GM20431 (cell line): ENCODE measurements around the gene SPATA24.
"Not testable (repeated sequence)": the region's sequence is repeated elsewhere in the genome, so short reads cannot be mapped to it uniquely, and the experiment has no call there.

Experiments used
- in situ Hi-C: fragments of 300-500 bp; cut with MseI, MboI; formaldehyde crosslinking; loops from one replicate; pipeline ENCODE4 v1.15.0; 2020; ENCODE audit warnings: low sequenced_read_pairs; ENCODE audit not compliant: unreplicated experiment

Gene SPATA24, protein sequence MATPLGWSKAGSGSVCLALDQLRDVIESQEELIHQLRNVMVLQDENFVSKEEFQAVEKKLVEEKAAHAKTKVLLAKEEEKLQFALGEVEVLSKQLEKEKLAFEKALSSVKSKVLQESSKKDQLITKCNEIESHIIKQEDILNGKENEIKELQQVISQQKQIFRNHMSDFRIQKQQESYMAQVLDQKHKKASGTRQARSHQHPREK

DNA sequence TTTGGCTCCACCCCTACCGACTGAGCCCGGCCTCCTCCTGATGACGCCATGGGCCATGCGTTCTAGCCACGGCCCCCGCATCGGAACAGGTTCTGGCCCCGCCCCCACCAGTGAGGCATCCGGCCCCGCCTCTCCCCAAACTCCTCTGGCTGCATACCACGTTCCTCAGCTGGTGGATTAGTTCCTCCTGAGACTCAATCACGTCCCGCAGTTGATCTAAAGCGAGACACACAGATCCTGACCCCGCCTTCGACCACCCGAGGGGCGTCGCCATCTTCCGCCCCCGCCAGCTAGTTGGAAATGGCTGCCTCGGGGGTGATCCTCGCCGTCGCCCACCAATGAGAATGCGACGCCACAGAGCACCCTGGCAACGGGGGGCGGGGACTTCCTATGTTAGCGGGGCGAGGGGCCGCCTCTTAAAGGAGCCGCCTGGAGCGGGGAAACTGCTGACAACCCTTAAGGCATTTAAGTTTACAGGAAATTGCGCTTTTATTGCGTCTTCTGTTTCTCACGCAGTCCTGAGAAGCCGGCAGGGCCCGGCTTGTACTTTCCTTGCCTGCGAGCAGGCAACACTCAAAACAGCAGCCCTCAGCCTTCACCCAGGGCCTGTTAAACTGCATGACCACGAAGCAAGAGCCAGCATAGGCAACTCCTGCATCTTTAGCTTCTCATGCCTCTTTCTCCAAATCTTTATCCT, at the start of gene SPATA24:
TSS of gene SPATA24 (minus strand) at position 303 of the 697 bp plus-strand sequence. CDS start at position 274, 29 bp downstream.
- in situ Hi-C loops: no loop called here

DNA sequence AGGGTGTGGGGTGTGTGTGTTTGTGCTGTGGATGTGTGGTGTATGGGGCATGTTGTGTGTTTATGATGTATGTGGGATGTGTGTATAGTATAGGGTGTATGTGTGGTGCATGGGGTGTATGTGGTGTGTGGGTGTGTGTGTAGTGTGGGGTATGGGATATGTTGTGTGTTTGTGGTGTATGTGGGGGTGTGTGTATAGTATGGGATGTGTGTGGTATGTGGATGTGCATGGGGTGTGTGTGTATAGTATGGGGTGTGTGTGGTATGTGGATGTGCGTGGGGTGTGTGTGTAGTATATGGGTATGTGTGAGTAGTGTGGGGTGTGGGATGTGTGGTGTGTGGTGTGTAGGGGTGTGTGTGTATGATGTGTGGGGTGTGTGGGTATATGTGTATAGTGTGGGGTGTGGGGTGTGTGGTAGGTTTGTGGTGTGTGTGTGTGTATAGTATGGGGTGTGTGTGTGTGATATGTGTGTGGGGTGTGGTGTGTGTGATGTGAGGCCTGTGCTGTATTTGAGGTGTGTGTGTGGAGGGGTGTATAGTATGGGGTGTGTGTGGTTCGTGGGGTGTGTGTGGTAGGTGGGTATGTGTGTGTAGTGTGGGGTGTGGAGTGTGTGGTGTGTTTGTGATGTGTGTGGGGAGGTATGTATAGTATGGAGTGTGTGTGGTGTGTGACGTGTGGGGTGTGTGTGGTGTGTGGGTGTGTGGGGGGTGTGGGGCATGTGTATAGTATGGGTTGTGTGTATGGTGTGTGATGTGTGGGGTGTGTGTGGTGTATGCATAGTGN, 48.2 kb upstream of the SPATA24 start:
- in situ Hi-C loops: no loop called here

DNA sequence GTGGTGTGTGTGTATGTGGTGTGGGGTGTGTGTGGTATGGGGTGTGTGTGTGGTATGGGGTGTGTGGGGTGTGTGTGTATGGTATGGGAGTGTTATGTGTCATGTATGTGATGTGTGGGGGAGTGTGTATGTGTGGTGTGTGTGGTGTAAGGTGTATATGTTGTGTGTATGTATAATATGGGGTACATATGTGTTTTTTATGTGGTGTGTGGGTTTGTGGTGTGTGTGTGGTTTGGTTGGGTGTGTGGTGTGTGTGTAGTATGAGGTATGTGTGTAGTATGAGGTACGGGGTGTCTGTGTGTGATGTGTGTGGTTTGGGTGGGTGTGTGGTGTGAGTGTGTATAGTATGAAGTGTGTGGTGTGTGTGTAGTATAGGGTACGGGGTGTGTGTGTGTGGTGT, 47.3 kb upstream of the SPATA24 start:
- in situ Hi-C loops: no loop called here

DNA sequence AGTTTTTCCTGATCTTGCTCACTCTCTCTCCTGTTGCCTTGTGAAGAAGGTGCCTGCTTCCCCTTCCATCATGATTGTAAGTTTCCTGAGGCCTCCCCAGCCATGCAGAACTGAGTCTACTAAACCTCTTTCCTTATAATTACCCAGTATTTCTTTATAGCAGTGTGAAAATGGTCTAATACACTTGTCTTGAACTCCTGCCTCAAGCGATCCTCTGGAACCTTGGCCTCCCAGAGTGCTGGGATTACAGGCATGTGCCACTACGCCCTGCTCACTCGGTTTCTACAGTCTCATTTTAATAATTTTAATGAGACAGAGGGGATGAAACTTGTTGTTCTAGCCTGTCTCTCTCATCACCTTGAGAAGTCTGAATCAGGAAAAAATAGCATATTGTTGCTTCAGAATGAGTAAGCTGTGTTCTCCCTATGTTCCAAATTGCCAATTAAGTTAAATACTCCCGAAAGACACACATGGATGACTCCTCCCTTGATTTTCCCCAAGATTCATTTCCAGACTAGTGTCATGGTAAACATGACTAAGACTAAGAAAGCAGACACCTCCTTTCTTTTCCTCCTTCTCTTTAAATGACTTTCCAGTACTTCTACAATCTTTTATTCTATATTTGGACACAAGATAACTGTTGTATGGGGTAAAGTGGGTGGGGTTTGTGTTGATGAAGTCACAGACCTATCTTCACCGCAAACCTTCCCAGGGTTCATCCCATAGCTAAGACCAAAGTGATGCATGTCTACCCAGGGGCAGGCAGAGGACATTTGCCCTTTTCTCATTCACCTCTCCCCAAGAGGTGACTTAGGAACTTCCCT, 43.3 kb upstream of the SPATA24 start:
- in situ Hi-C loops: no loop called here

DNA sequence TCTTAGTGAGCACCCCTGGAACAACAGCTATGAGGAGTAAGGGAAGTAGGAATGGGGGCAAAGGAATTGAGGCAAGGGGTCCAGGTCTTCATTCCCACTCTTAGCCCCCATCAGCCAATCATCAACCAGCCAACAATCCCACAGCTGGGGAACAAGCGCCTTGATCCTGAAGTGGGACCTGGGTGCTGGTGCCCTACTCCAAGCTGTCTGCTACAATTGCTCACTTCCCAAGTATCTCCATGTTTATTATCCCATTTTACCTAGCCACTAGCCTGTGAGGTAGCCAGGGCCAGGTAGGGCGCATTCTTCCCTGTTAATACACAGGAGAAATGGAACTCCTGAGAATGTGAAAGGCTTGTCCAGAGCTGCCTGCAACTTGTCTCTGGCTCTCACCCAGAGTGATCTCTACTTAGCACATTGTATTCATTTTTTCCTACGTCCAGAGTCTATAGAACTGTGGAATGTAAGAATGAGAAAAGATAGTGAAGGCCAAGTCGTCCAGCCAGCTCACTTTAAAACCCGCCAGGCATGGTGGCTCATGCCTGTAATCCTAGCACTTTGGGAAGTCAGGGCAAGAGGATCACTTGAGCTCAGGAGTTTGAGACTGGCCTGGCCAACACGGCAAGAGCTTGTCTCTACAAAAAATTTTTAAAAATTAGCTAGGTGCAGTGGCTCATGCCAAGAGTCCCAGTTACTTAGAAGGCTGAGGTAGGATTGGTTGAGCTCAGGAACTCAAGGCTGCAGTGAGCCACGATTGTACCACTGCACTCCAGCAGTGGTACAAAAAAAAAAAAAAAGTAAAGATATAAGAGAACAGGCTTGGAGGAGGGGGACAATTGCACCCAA, 41.7 kb upstream of the SPATA24 start:
- in situ Hi-C loops: no loop called here

DNA sequence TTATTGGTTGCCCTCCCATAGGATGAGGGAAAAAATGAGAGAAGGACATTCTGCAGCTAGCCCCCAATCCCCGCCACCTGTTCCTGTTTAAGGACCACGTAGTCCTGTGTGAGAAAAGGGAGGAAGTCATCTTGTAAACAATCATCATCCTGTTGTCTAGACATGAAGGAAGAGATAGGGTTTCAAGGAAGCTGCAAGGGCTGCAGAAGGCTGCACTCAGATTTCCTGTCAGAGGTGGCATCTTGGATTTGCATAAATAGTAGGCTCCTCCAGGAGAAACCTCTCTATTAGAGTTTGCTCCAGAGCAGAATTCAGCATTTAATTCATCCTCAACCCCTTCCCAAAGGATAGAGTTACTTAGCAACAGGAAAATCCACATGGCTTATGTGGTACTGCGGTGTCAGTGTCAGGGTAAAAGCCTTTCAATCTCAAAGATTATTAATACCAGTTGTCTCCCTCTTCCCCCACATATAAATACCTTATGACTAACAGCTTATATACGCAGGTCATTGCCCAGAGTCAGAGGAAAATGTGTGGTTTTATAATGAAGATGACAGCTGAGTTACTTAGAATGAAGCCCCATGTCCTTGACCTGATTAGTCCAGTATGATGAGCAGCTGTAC, 40.1 kb upstream of the SPATA24 start:
- in situ Hi-C loops: no loop called here

DNA sequence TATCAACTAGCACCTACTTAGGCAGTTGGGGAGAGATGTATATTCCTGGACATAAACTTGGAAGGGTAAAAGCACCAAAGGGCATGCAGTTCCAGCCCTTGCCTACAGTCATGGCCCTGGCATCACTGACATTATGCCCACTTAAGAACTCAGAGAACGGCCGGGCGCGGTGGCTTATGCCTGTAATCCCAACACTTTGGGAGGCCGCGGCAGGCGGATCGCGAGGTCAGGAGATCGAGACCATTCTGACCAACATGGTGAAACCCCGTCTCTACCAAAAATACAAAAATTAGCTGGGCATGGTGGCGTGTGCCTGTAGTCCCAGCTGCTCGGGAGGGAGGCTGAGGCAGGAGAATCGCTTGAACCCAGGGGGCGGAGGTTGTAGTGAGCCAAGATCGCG, 36.5 kb upstream of the SPATA24 start:
- in situ Hi-C loops: not testable (repeated sequence)

DNA sequence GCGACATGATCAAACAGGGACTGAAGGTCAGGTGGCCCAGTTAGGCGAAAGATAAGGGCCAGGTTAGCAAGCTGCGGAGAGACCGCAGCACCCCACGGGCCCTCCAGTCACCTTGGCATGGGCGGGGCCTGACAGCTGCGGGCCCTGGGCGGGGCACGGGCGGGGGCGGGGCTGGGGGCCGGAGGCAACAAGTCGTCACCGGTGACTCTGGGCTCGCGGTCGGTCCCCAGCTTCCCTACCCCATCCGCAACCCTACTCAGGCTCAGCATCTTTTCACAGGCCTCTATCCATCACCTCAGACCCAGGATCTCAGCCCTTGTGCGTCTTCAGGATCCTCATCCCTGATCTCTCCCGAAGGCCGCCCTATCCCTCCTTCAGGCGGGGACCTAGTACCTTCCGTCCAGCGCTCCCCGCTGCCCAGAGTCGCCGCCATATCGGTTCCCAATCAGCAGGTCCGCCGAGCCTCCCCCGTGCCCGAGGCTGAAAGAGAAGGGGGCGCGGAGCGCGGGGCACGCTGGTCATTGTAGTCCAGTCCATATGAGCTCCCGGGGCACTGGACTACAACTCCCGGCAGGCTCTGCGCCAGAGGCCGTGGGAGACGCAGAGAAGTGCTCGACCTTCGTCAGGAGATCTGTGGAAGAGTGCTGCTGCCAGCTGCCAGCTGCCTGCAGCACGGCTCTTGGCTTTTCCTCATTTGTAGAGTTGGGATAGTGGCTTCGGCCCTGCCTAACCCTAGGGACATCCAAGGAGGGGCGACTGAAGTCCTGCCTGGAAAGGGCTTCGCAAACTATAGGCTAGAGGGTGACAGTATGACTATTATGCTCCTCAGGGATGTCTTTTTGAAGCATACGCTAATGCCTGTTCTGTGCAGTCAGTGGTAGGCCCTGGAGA, 35.4 kb upstream of the SPATA24 start, which contains the start of gene DNAJC18:
TSS of gene DNAJC18 (minus strand) at position 513 of the 891 bp plus-strand sequence. CDS start at position 433, 80 bp downstream.
- in situ Hi-C loops: no loop called here

DNA sequence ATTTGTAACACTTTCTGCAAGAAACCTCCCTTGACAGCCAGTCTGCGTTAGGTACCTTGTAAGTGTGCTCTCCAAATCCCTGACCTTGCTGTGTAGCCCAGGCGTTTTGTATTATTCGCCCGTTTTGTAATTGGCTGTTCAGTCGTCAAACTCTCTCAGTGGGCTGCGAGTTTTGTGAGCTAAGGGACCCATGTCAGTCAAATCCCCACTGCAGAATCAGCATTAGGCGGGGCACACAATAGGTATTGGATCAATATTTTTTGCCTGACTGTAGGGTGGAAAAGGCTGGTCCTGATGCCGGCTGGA, 34.8 kb upstream of the SPATA24 start:
- in situ Hi-C loops: no loop called here

DNA sequence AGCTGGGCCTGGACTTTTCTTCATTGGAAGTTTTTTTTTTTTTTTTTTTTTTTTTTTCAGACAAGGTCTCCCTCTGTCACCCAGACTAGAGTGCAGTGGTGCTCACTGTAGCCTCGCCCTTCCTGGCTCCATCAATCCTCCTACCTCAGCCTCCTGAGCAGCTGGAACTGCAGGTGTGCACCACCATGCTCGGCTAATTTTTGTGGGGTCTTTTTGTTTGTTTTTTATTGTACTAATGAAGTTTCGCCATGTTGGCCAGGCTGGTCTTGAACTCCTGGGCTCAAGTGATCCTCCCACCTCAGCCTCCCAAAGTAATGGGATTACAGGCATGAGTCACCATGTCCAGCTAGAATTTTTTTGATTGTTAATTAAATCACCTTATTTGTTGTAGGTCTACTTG, 31.8 kb upstream of the SPATA24 start:
- in situ Hi-C loops: no loop called here

DNA sequence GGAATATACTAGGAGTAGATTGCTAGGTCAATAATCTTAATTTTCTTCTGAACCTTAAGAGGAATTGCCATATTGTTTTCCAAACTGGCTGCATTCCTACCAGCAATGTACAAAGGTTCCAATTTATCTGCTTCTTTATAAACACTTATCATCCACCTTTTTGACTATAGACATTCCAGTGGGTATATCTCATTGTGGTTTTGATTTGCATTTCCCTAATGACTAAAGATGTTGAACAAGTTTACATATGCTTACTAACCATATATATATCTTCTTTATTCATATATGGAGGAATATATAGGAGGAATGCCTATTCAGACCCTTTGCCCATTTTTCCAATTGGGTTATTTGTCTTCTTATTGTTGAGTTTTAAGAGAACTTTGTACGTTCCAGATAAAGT, 27.8 kb upstream of the SPATA24 start:
- in situ Hi-C loops: no loop called here

DNA sequence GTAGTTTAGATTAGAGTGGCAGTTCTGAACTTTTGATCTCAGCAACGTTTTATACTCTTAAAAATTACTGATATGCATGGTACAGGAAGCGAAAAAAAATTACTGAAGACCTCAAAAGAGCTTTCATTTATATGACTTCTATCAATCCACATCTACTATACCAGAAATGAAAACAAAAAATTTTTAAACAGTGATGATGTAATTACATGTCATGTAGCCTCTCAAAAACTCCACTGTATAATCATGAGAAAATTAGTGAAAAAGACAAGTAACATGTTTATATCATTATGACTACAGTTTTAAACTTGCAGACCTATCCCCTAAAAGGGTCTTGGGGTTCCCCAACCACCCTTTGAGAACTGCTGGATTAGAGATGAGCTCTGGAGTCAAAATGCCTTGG, 26.1 kb upstream of the SPATA24 start:
- in situ Hi-C loops: no loop called here

DNA sequence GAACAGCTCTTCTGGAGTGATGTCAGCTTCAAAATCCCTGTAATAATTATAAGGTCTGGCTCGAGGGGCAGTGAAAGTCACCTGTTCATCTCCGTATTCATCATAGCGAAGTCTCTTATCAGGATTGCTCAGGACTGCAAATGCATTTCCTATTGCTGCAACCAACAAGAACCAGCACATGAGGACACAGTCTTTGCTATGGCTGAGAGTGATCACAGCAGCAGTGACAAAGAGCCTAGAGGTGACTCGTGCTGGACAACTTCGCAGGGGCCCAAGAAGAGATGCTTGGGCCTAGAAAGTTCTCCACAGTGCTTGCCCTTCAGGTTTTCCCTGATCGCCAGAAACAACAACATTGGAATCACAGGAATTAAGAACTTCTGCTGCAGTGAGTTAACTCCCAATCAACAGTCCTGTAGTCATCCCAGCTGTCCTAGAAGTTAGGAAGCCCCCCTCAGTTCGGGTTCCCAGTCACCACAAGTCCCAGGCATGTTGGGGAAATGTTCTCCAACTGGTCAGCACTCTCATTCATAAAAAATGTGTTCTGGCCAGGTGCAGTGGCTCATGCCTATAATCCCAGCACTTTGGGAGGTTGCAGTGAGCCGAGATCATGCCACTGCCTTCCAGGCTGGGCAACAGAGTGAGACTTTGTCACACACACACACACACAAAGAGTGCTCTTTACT, 22.5 kb upstream of the SPATA24 start:
- in situ Hi-C loops: loop anchor here (5.0 kb wide), 1 partner anchor 86 kb away; no protein-coding TSS in a partner anchor

DNA sequence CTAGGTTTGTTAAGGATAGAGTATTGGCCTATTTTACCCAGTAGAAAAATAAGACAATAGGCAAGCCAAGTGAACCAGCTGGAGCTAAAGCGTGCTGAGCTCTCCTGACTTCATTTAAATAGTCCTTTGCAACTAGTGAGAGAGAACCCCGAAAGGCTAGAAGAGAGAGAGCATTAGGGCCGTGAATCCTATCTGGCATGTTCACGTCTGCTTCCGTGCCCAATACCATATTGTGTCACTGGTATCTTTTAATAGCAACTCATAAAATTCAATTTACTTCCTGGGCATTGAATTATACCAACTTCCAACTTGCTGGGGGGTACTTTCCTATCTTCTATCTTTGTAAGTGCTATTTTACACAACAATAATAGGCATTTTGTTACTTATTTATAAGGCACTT, 21.6 kb upstream of the SPATA24 start:
- in situ Hi-C loops: loop anchor here (5.0 kb wide), 1 partner anchor 87 kb away; no protein-coding TSS in a partner anchor

DNA sequence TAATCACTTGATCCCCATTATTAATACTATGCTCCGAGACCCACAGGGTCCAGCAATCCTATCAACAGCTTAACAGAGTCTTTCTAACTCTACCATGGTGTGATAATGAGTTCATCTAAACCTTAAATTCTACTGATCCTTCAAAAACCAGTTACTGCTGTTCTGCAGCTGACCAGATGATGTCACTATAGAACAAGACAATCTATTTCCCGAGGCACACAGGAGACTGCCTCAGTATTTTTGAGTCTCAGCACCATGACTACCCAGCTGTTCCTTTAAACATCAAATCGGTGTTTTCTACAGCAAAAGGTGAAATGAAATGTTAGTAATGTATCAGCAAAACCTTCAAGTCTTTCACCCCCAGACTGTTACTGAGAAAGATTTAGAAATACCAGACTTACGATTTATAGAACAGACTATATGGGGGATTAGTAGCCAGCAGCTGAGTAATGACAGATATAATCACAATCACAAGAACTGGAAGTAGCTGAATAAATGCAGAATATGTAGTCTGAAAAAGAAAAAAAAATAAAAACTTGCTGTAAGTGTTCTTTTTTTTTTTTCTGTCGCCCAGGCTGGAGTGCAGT, 18.5 kb upstream of the SPATA24 start:
- in situ Hi-C loops: no loop called here

DNA sequence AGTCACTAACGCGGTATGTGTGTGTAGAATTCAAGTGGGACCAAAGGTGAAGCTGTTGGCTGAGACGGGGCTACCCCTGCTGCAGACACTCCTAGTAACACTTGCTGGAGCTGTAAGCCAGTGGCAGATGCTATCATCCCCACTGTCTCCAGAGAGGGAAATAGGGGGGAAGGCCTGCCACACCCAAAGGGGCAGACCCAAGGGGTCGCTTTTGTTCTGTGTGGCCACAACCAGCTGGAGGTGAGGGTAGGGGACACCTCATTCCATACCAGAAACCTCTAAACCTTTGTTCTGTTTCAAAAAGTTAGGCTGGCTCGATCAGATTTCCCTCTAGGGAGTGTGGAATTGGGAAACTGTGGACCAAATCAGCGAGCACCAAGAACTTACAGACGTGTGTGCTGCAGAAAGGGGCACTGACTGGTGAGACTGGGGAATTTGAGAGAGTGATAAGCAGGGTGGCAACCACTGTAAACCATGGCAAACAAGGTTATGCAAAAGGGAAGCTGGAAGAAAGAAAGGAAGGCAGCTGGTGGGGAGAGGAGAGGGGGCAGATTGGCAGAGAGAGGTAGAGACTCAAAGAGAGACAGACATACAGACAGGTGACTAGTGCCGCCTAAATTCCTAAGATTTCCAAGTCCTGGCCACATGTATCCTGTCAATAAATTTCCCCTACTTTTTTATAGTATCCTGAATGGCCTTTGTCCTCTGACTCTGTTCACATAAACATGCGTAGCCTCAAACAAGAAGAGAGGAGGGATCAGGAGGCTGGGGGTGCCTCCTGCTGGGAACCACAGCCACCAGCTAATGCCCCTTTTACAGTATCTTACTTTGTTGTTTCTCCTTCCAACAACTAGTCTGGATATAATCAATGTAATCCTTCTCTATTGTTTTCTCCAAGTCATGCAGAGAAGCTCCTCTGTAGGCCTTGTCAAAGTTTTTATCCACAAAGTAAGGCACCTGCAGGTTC, 15.6 kb upstream of the SPATA24 start:
- in situ Hi-C loops: no loop called here
